ENCODE data around the gene GPR146. TPM values are rescaled to one million over a fixed set of nuclear protein-coding genes. Genes with fewer than 3 reads are reported as not detected.
A peak's percentile ranks its signal among the peaks of the same experiment; 100 is the strongest.

Gene GPR146
- total RNA-seq, 6 experiments from 2014 or later, result 13.3 to 45.3 (median 22.8) TPM

GRCh38 chr7:1028775-1029636, 15.3 kb upstream of the GPR146 start:
- WGBS (ENCODE audit: insufficient coverage, low coverage, low lambda C conversion rate, missing lambda C conversion rate), result 26% methylated on average over 9 of the region's 18 CpGs
- no peaks in the 10 kb centered on the region for H3K27me3 ChIP-seq
- DNase-seq (peak; percentile 82 to 87 (median 87)), ATAC-seq (peak; percentile 82 to 90 (median 84))
- no peaks in the 10 kb centered on the region for H3K9me3 ChIP-seq
- H3K27ac ChIP-seq, result peak overlapping the region; percentile 81 to 82 (median 82)
- no peak for TF ChIP-seq CTCF (IDR thresholded peaks at IDR 0.05)
- no peak for TF ChIP-seq POLR2A (IDR thresholded peaks at IDR 0.05)
- intact Hi-C loops (cut with DNase I), result no loop called here
- peak overlapping the region in 2 of 3 donors; percentile 53 to 71 for H3K4me3 ChIP-seq
- H3K36me3 ChIP-seq, result no peaks in the 10 kb centered on the region
- H3K4me1 ChIP-seq, result peaks cover 0 to 7% (median 0%) of the 10 kb centered on the region in 4 donors

DNA sequence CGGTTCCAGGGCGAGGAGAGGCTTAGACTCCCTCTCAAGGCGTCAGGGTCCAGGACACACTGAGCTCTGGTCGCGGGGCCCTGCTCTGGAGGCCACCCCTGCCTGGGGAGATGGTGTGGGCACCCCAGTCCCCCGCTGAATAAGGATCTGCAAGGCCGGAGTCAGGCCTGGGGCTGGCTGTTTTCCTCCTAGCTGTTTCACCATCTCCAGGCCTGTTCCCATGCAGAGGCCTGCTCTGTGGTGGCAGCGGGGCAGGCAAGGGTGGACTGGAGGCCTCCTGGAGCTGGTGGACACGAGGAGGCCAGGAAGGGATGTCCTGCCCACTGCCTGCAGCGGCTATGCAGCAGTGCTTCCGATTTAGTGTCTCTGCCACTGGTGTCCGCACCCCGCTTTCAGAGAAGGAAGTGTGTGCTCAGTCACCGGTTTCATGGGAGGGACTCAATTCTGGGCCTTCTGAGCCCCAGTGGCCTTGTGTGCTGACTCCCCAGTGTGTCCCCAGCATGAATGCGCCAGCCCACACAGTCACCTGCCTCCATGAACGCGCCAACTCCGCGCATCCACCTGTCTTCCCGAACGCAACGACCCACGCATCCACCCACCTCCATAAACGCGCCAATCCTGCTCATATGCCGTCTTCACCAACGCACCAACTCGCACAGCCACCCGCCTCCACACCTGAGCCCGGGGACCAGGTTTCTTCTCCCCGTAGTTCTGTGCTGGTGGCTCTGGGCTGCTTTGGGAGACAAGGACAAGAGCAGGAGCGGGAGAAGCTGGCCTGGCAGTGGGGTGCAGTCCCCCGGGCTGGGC, 14.5 kb upstream of the GPR146 start:
- 97% methylated on average over 10 of the region's 33 CpGs for WGBS (ENCODE audit: insufficient coverage, low coverage, low lambda C conversion rate, missing lambda C conversion rate)
- TF ChIP-seq POLR2A (IDR thresholded peaks at IDR 0.05) (no peak), CTCF (IDR thresholded peaks at IDR 0.05) (no peak)

DNA sequence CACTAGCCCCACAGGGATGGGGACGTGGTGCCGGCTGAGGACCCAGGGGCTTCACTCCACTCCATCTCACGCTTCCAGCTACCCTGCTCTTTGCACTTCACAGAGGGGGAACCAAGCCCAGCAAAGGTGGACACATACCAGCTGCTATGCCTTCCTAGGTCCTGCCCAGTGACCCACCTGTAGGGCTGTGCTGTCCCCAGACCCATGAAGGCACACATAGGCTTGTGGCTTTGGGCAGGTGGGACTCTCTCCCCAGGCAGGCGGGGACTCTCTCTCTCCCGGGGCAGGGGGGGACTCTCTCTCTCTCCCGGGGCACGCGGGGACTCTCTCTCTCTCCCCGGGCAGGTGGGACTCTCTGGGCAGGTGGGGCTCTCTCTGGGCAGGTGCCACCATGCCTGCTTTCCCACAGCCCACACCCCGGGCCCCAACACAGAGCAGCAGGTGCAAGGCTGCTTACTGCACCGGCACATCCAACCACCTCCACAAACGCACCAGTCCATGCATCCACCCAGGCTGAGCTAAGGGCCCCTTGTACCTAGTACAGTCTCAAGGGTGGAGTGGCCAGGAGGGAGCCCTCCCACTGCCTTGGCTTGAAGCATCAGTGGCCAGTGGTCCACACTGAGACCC, 13.8 kb upstream of the GPR146 start:
- no peak overlapping the region for H3K4me3 ChIP-seq
- no peaks in the 10 kb centered on the region for H3K36me3 ChIP-seq
- no CpG with 5 or more reads among the region's 12 CpGs for WGBS (ENCODE audit: insufficient coverage, low coverage, low lambda C conversion rate, missing lambda C conversion rate)
- no peaks in the 10 kb centered on the region for H3K27me3 ChIP-seq
- ATAC-seq, result no peak
- no peaks in the 10 kb centered on the region for H3K9me3 ChIP-seq
- TF ChIP-seq POLR2A (IDR thresholded peaks at IDR 0.05) (no peak), CTCF (IDR thresholded peaks at IDR 0.05) (no peak)
- intact Hi-C loops (cut with DNase I), result no loop called here
- H3K27ac ChIP-seq, result no peak overlapping the region
- no peak for DNase-seq
- peaks cover 0 to 7% (median 0%) of the 10 kb centered on the region in 4 donors for H3K4me1 ChIP-seq

More for the DNA sequence above, 14.5 kb upstream of the GPR146 start:
- H3K4me1 ChIP-seq, result peaks cover 0 to 7% (median 0%) of the 10 kb centered on the region in 4 donors
- no peaks in the 10 kb centered on the region for H3K9me3 ChIP-seq
- peak overlapping the region in 1 of 3 donors; percentile 82 for H3K27ac ChIP-seq
- H3K27me3 ChIP-seq, result no peaks in the 10 kb centered on the region
- H3K36me3 ChIP-seq, result no peaks in the 10 kb centered on the region
- no peak for DNase-seq
- H3K4me3 ChIP-seq, result no peak overlapping the region
- ATAC-seq, result no peak
- intact Hi-C loops (cut with DNase I), result no loop called here

- Histone ChIP-seq H3K27ac (no peak overlapping the region), H3K4me3 (no peak overlapping the region), H3K4me1 (peaks cover 0 to 7% (median 0%) of the 10 kb centered on the region in 4 donors), H3K9me3 (no peaks in the 10 kb centered on the region), H3K36me3 (no peaks in the 10 kb centered on the region), H3K27me3 (no peaks in the 10 kb centered on the region)
- DNase-seq (no peak), ATAC-seq (no peak)
- 100% methylated on average over 6 of the region's 33 CpGs for WGBS (ENCODE audit: insufficient coverage, low coverage, low lambda C conversion rate, missing lambda C conversion rate)
- TF ChIP-seq POLR2A (IDR thresholded peaks at IDR 0.05) (no peak), CTCF (IDR thresholded peaks at IDR 0.05) (no peak)
- intact Hi-C loops (cut with DNase I), result no loop called here
These were observed 12.5 kb upstream of the GPR146 start for GRCh38 chr7:1031716-1032455.

Data from right lobe of liver (tissue), 6 donors.